MM.1S (cell line): ENCODE data around the gene PROM2.

Experiments used
- EZH2phosphoT487 ChIP-seq: fragments of 300-600 bp; sonication (generic); IDR thresholded peaks from 2 replicates; pipeline ENCODE4 v1.6.1; 2018; ENCODE audit warnings: antibody characterized with exemption, low read length
- TF ChIP-seq, protein P1 (sequence below): fragments of 300-600 bp; sonication (generic); IDR thresholded peaks from 2 replicates; pipeline ENCODE4 v1.5.1; 2016; ENCODE audit warnings: antibody characterized with exemption, low read length, mixed read lengths

DNA sequence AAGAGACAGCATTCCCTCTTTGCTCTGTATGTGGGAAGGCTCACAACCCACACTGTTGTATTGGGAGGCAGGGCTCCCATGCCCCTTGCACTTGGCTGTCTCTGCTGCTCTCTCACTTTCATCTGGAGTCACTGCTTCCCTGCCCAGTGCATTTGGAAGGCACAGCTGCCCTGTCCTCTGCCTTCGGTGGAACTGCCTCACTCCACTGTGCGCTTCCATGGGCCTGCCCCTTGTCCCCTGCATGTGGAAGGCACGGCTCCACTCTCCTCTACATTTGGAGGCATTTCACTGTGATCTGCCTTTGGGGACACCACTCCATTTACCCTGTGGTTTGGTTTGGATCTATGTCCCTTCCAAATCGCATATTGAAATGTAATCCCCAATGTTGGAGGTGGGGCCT, 9.1 kb upstream of the PROM2 start:
- TF ChIP-seq, protein P1, sequence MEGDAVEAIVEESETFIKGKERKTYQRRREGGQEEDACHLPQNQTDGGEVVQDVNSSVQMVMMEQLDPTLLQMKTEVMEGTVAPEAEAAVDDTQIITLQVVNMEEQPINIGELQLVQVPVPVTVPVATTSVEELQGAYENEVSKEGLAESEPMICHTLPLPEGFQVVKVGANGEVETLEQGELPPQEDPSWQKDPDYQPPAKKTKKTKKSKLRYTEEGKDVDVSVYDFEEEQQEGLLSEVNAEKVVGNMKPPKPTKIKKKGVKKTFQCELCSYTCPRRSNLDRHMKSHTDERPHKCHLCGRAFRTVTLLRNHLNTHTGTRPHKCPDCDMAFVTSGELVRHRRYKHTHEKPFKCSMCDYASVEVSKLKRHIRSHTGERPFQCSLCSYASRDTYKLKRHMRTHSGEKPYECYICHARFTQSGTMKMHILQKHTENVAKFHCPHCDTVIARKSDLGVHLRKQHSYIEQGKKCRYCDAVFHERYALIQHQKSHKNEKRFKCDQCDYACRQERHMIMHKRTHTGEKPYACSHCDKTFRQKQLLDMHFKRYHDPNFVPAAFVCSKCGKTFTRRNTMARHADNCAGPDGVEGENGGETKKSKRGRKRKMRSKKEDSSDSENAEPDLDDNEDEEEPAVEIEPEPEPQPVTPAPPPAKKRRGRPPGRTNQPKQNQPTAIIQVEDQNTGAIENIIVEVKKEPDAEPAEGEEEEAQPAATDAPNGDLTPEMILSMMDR, result no peak
- TF ChIP-seq EZH2phosphoT487, result no peak
